Tibial nerve (tissue), 3 donors: Measurements from ENCODE around the gene ADIRF.

Experiments used
- POLR2A ChIP-seq, 2 donors: fragments of 450-650 bp; IDR thresholded peaks; one replicate each; pipeline ENCODE4 v1.6.1; 2017; ENCODE audit warnings: antibody characterized with exemption in 2 of 2, mild to moderate bottlenecking in 2 of 2, moderate library complexity in 2 of 2
- TF ChIP-seq, protein P1 (sequence below), 5 experiments: fragments of 200-600 bp in 3 of 5; fragments of 450-650 bp in 2 of 5; sonication (generic) in 3 of 5; IDR thresholded peaks; one replicate each; pipeline ENCODE4 v1.5.1; 2016 to 2019; ENCODE audit warnings: antibody characterized with exemption in 5 of 5, mild to moderate bottlenecking in 3 of 5, moderate library complexity in 2 of 5

GRCh38 chr10:86958901-86959736, 9.2 kb upstream of the ADIRF start:
- TF ChIP-seq, protein P1, sequence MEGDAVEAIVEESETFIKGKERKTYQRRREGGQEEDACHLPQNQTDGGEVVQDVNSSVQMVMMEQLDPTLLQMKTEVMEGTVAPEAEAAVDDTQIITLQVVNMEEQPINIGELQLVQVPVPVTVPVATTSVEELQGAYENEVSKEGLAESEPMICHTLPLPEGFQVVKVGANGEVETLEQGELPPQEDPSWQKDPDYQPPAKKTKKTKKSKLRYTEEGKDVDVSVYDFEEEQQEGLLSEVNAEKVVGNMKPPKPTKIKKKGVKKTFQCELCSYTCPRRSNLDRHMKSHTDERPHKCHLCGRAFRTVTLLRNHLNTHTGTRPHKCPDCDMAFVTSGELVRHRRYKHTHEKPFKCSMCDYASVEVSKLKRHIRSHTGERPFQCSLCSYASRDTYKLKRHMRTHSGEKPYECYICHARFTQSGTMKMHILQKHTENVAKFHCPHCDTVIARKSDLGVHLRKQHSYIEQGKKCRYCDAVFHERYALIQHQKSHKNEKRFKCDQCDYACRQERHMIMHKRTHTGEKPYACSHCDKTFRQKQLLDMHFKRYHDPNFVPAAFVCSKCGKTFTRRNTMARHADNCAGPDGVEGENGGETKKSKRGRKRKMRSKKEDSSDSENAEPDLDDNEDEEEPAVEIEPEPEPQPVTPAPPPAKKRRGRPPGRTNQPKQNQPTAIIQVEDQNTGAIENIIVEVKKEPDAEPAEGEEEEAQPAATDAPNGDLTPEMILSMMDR (IDR thresholded peaks at IDR 0.05) = no peak
- no peak for TF ChIP-seq POLR2A (IDR thresholded peaks at IDR 0.05)
